GM19193 (cell line): ENCODE measurements around the gene ARFGEF3.

Experiments used
- POLR2A ChIP-seq: IDR thresholded peaks from 4 replicates; pipeline ENCODE4 v1.6.1; 2011; ENCODE audit not compliant: insufficient read depth, insufficient read length; ENCODE audit errors: extremely low read depth

Gene ARFGEF3, protein sequence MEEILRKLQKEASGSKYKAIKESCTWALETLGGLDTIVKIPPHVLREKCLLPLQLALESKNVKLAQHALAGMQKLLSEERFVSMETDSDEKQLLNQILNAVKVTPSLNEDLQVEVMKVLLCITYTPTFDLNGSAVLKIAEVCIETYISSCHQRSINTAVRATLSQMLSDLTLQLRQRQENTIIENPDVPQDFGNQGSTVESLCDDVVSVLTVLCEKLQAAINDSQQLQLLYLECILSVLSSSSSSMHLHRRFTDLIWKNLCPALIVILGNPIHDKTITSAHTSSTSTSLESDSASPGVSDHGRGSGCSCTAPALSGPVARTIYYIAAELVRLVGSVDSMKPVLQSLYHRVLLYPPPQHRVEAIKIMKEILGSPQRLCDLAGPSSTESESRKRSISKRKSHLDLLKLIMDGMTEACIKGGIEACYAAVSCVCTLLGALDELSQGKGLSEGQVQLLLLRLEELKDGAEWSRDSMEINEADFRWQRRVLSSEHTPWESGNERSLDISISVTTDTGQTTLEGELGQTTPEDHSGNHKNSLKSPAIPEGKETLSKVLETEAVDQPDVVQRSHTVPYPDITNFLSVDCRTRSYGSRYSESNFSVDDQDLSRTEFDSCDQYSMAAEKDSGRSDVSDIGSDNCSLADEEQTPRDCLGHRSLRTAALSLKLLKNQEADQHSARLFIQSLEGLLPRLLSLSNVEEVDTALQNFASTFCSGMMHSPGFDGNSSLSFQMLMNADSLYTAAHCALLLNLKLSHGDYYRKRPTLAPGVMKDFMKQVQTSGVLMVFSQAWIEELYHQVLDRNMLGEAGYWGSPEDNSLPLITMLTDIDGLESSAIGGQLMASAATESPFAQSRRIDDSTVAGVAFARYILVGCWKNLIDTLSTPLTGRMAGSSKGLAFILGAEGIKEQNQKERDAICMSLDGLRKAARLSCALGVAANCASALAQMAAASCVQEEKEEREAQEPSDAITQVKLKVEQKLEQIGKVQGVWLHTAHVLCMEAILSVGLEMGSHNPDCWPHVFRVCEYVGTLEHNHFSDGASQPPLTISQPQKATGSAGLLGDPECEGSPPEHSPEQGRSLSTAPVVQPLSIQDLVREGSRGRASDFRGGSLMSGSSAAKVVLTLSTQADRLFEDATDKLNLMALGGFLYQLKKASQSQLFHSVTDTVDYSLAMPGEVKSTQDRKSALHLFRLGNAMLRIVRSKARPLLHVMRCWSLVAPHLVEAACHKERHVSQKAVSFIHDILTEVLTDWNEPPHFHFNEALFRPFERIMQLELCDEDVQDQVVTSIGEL (N-terminal part only)

DNA sequence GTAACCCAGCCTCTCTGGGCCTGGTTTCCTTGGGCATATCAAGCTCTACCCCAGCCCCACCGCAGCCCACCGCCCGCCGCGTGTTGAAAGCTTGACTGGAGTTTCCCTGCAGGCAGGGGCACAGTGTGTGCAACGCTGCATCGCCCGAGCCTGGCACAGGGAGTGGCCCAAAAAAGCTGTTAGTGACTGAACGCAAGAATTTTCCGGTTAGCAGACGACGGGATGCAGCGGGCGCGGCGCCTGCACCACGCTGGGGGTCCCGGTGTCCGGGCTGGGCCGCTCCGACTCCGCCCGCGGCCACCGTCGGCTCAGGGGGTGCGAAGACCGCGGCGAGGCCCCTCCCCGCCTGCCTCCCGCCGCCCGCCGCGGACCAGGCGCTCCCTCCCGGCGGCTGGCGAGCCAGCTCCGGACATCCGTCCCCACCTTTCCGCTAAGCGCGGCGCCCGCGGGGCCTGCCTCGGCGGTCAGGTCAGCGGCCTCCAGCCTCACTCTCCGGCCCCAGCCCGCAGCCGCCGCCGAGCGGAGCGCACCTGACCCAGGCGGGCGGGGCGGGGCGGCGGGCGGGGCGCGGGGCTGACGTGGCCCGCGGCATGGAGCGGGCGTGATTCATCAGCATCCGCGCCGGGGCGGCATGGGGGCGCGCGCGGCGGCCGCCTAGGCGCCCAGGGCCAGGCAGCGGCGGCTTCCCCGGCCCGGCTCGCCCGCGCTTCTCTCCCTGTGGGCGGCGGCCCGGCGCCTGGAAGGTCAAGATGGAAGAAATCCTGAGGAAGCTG is at the start of gene ARFGEF3:
Gene ARFGEF3, plus strand, starts transcription at position 602 of the 773 bp plus-strand sequence. Its CDS starts 148 bp downstream, at position 750.
- no peak for TF ChIP-seq POLR2A

GRCh38 chr6:138113588-138114210 is 48.0 kb upstream of the ARFGEF3 start:
- no peak for TF ChIP-seq POLR2A

- no peak for TF ChIP-seq POLR2A
Observed at GRCh38 chr6:138115201-138115600, 46.5 kb upstream of the ARFGEF3 start.

DNA sequence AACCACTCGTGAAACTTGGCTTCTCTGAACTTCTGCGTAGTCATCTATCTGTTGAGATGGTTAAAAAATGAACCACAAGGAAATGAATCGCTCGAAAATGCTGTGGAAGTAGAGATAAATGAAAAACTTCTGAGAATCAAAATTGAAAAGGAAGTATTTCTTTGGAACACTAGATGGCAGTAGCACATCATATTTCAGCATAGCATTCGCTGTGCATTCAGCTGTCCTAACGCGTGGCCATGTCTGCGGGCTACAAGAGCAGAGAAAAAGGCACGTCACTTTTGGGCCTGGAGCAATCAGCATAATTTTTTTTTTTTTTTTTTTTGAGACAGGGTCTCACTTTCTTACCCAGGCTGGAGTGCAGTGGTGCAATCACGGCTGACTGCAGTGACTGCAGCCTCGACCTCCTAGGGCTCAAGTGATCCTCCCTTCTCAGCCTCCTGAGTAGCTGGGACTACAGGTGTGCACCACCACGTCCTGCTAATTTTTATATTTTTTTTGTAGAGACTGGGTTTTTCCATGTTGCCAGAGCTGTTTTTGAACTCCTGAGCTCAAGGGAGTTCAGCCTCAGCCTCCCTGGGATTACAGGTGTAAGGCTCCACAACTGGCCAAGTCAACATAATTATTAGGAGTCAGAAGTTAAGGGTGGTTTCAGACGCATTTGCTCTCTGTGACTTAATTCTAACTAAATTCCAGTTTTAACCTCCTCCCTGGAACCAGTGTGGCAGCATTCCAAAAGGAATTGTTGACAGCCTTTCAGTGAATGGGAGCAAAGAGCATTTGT is 45.7 kb upstream of the ARFGEF3 start:
- TF ChIP-seq POLR2A: no peak

DNA sequence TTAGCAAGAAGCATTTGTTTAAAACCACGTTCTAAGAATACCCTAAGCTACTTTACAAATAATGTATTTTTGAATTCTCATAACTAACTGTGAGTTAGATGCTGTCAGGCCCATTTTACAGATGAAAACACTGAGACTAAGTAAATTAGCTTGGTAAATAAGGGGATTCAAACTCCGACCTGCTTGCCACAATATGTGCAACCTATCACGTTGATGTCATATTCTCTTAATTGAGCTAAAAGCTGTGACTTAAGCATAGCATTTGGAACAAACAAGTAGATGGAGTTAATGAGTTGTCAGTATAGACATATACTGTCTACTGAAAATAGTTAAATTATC is 45.1 kb upstream of the ARFGEF3 start:
- no peak for TF ChIP-seq POLR2A

- TF ChIP-seq POLR2A: no peak
Observed at GRCh38 chr6:138117376-138117914, 44.3 kb upstream of the ARFGEF3 start.

GRCh38 chr6:138119976-138120375 is 41.8 kb upstream of the ARFGEF3 start:
- TF ChIP-seq POLR2A: no peak

DNA sequence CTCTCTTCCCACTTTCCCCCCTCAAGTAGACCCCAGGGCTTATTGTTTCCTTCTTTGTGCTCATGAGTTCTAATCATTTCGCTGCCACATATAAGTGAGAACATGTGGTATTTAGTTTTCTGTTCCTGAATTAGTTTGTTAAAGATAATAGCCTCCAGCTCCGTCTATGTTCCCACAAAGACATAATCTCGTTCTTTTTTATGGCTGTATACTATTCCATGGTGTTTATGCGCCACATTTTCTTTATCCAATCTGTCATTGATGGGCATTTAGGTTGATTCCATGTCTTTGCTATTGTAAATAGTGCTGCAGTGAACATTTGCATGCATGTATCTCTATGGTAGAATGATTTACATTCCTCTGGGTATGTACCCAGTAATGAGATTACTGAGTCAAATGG is 37.6 kb upstream of the ARFGEF3 start:
- TF ChIP-seq POLR2A: no peak

DNA sequence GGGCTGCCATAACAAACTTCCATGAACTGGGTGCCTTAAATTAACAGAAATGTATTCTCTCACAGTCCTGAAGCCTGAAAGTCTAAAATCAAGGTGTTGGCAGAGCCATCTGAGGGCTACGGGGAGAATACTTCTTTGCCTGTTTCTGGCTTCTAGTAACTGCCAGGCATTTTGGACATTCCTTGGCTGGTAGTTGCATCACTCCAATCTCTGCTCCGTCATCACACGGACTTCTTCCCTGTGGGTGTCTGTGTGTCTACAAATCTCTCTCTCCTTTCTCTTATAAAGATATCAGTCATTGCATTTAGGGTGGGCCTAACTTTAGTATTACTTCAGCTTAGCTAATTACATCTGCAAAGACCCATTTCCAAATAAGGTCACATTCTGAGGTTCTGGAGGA is 33.6 kb upstream of the ARFGEF3 start:
- no peak for TF ChIP-seq POLR2A

DNA sequence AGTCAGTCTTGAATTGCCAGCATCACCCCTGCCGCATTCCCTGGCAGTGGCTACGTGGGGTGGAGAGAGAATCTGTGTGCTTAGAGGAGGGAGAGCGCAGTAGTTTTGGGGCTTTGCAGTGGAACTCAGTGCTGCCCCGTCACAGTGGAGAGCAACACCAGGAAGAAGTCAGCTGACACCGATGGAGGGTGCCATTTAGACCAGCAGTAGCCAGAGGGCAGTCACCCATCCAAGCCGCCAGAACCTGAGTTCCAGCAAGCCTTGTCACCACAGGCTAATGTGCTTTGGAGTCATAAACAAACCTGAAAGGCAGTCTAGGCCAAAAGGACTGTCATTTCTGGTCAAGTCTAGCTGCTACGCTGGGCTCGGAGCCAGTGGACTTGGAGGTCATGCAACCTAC is 32.5 kb upstream of the ARFGEF3 start:
- no peak for TF ChIP-seq POLR2A

- TF ChIP-seq POLR2A: no peak
Observed at GRCh38 chr6:138142806-138143205, 18.9 kb upstream of the ARFGEF3 start.

DNA sequence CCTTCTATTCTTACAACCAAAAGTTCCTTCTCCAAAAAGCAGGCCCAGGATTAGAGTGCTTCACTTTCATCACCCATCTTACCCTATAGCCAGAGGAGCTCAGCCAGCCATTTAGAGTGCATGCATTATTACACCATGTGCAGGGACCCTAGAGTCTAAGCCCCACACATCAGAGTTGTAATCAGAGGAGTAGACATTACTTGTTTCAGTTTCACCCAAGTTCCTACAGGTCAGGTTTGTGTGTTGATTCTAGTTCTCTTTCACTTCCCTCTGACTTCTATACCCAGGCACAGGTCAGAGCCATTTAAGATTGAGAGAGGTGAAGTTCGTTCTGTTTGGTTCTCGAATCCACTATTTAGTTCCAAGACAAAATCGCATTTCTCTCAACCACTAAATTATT is 16.3 kb upstream of the ARFGEF3 start:
- no peak for TF ChIP-seq POLR2A

DNA sequence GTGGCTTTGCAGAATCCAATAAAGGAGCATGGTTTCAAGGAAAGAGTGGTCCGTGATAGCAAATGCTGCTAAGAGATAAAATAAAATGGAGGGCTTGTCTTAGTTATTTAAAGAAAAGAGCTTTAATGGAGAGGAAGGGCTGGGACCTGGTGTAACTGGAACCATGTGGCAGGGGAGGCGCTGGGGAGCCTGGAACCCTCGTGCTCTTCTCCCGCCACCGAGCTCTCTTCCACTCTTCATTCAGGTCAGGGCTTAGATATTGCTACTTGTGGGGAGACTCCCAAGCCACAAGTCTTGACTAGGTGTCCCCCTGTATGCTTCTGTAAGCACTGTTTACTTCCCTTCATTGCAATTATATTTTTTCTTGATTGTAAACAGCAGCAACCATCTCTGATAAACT is 15.2 kb upstream of the ARFGEF3 start:
- no peak for TF ChIP-seq POLR2A
